ENCODE measurements around the gene RAPGEF6. TPM values are rescaled to one million over a fixed set of nuclear protein-coding genes. Genes with fewer than 3 reads are reported as not detected.
"Not testable (repeated sequence)": the region's sequence is repeated elsewhere in the genome, so short reads cannot be mapped to it uniquely, and the experiment has no call there.

The RAPGEF6 gene
- total and polyA plus RNA-seq, 2 experiments from 2014 or later = 6.9 to 8.6 TPM

DNA sequence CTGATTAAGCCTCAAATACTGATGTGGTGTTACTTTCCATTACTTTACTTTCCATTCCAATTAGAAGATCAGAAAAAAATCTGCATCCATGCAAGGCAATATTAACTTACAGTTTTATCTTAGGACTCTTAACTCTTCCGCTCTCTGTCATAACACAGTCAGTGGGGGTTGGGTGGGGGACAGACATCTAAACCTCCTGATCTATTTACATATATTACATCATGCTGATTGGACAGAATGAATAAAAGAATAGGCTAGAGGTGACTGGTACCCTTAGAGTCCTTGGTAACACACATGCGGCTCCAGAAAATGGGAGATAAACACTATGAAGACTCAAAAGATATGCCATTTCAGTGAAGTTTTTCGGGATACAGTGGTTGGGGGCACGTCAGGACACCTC is 27.6 kb downstream of the RAPGEF6 start:
- H3K79me2 ChIP-seq (ENCODE audit: insufficient read depth) = peaks cover 85% of the 10 kb centered on the region
- H3K27ac ChIP-seq = no peak overlapping the region
- H3K9ac ChIP-seq = no peak overlapping the region
- 0 out of 2 replicates have a peak, but pooled peaks cover 4% of the 10 kb centered on the region for H3K36me3 ChIP-seq (ENCODE audit: low read depth)
- WGBS, 2 experiments (ENCODE audit: low coverage in 1 of 2, low lambda C conversion rate in 2 of 2, missing lambda C conversion rate in 2 of 2) = 91 to 94% methylated on average over 4 of the region's 4 CpGs
- no peaks in the 10 kb centered on the region for H4K20me1 ChIP-seq (ENCODE audit: insufficient read depth)
- H3K4me2 ChIP-seq (ENCODE audit: unreplicated experiment) = no peak overlapping the region
- H3K27me3 ChIP-seq (replicated peaks; ENCODE audit: insufficient read depth) = no peaks in the 10 kb centered on the region
- TF ChIP-seq EZH2phosphoT487 (IDR thresholded peaks at IDR 0.05; ENCODE audit: insufficient read depth, low read depth) (no peak), EZH2 (IDR thresholded peaks at IDR 0.05; ENCODE audit: insufficient read depth, poor library complexity, severe bottlenecking) (no peak)
- peaks cover 17% of the 10 kb centered on the region; the same call in 1 of the 2 replicates for H3F3A ChIP-seq (ENCODE audit: insufficient read depth)
- no peaks in the 10 kb centered on the region for H3K9me2 ChIP-seq (ENCODE audit: insufficient read depth)
- no peak overlapping the region for H2AFZ ChIP-seq
- no peak overlapping the region for H3K4me3 ChIP-seq
- peaks cover 16% of the 10 kb centered on the region for H3K4me1 ChIP-seq (ENCODE audit: insufficient read depth)
- no peak for DNase-seq
- in situ Hi-C loops (cut with MboI) = no loop called here
- no peaks in the 10 kb centered on the region for H3K9me3 ChIP-seq (ENCODE audit: low read depth)

DNA sequence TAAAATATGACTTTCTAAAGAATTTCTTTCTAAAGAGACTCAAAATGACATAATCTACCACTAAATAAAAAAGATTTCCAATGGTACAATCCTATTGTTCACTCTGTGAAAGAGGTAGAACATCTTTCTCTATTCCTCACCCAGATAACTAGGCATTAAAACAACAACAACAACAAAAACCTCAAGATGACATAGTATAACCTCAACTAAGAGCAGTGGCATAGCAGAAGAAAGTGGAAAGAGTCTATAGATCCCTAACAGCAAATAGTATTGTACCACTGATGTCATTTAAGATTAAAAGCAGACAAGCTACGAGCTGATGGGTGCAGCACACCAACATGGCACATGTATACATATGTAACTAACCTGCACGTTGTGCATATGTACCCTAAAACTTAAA is 29.9 kb downstream of the RAPGEF6 start:
- Histone ChIP-seq H4K20me1 (ENCODE audit: insufficient read depth) (no peaks in the 10 kb centered on the region), H3K9me3 (ENCODE audit: low read depth) (no peaks in the 10 kb centered on the region), H3K27ac (no peak overlapping the region), H3K79me2 (ENCODE audit: insufficient read depth) (peaks cover 65% of the 10 kb centered on the region), H3K36me3 (ENCODE audit: low read depth) (0 out of 2 replicates have a peak, but pooled peaks cover 6% of the 10 kb centered on the region), H3K4me2 (ENCODE audit: unreplicated experiment) (no peak overlapping the region), H3K9me2 (ENCODE audit: insufficient read depth) (no peaks in the 10 kb centered on the region), H3K27me3 (replicated peaks; ENCODE audit: insufficient read depth) (no peaks in the 10 kb centered on the region), H3K9ac (no peak overlapping the region), H3F3A (ENCODE audit: insufficient read depth) (peaks cover 6% of the 10 kb centered on the region; the same call in 1 of the 2 replicates), H2AFZ (no peak overlapping the region), H3K4me1 (ENCODE audit: insufficient read depth) (peaks cover 5% of the 10 kb centered on the region), H3K4me3 (no peak overlapping the region)
- in situ Hi-C loops (cut with MboI) = no loop called here
- DNase-seq = no peak
- whole genome bisulfite sequencing, 2 experiments (ENCODE audit: low coverage in 1 of 2, low lambda C conversion rate in 2 of 2, missing lambda C conversion rate in 2 of 2) = 87 to 90% methylated on average over 2 of the region's 2 CpGs
- no peak for TF ChIP-seq EZH2phosphoT487 (IDR thresholded peaks at IDR 0.05; ENCODE audit: insufficient read depth, low read depth)
- TF ChIP-seq EZH2 (IDR thresholded peaks at IDR 0.05; ENCODE audit: insufficient read depth, poor library complexity, severe bottlenecking) = no peak

DNA sequence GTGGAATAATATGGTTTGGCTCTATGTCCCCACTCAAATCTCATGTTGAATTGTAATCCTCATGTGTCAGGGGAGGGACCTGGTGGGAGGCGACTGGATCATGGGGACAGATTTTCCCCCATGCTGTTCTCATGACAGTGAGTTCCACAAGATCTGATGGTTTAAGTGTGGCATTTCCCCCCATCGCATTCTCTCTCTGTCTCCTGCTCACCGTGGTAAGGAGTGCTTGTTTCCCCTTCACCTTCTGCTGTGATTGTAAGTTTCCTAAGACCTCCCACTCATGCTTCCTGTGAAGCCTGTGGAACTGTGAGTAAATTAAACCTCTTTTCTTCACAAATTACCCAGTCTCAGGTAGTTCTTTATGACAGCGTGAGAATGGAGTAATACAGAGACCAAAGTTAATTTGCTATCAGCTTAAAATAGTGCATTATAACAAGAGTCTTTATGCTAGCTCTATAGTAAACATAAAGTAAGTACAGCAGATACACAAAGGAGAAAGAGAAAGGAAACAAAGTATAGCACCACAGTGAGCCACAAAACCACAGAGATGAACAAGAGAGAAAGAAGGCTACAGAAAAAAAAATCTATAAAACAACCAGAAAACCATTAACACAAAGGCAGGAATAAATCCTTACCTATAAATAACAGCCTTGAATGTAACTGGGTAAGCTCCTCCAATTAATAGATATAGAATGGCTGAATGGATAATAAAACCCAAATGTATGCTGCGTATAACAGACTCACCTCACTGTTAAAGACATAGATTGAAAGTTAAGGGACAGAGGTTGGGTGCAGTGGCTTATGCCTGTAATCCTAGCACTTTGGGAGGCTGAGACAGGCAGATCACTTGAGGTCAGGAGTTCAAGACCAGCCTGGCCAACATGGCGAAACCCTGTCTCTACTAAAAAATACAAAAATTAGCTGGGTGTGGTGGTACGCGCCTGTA is 39.7 kb downstream of the RAPGEF6 start:
- Histone ChIP-seq H3K27me3 (replicated peaks; ENCODE audit: insufficient read depth) (no peaks in the 10 kb centered on the region), H2AFZ (no peak overlapping the region), H4K20me1 (ENCODE audit: insufficient read depth) (peaks cover 4% of the 10 kb centered on the region; the same call in 1 of the 2 replicates), H3K27ac (no peak overlapping the region), H3K79me2 (ENCODE audit: insufficient read depth) (peaks cover 84% of the 10 kb centered on the region), H3K36me3 (ENCODE audit: low read depth) (no peaks in the 10 kb centered on the region), H3K4me2 (ENCODE audit: unreplicated experiment) (no peak overlapping the region), H3K4me3 (no peak overlapping the region), H3F3A (ENCODE audit: insufficient read depth) (peaks cover 6% of the 10 kb centered on the region; the same call in 1 of the 2 replicates), H3K9ac (no peak overlapping the region), H3K4me1 (ENCODE audit: insufficient read depth) (peaks cover 11% of the 10 kb centered on the region), H3K9me3 (ENCODE audit: low read depth) (no peaks in the 10 kb centered on the region), H3K9me2 (ENCODE audit: insufficient read depth) (no peaks in the 10 kb centered on the region)
- TF ChIP-seq EZH2 (IDR thresholded peaks at IDR 0.05; ENCODE audit: insufficient read depth, poor library complexity, severe bottlenecking) (no peak), EZH2phosphoT487 (IDR thresholded peaks at IDR 0.05; ENCODE audit: insufficient read depth, low read depth) (no peak)
- 97 to 99% methylated on average over 8 of the region's 8 CpGs for WGBS, 2 experiments (ENCODE audit: low coverage in 1 of 2, low lambda C conversion rate in 2 of 2, missing lambda C conversion rate in 2 of 2)
- in situ Hi-C loops (cut with MboI) = loop anchor here (10.0 kb wide), 1 partner anchor 409 kb away; no protein-coding TSS in a partner anchor
- no peak for DNase-seq

DNA sequence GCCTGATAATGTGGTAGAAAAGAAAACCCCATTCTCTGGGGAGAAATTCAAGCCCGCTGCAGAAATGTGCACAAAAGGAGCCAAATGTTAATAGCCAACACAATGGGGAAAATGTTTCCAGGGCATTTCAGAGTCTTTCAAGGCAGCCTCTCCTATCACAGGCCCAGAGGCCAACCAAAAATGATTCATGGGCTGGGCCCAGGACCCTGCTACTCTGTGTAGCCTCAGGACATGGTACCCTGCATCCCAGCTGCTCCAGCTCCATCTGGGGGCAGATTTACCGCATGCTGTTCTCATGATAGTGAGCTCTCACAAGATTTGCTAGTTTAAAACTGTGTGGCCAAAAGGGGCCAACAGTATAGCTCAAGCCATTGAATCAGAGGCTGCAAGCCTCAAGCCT is 41.1 kb downstream of the RAPGEF6 start:
- H2AFZ ChIP-seq = no peak overlapping the region
- H3K4me2 ChIP-seq (ENCODE audit: unreplicated experiment) = no peak overlapping the region
- no peak for DNase-seq
- H4K20me1 ChIP-seq (ENCODE audit: insufficient read depth) = peaks cover 4% of the 10 kb centered on the region; the same call in 1 of the 2 replicates
- H3K9me2 ChIP-seq (ENCODE audit: insufficient read depth) = no peaks in the 10 kb centered on the region
- WGBS, 2 experiments (ENCODE audit: low coverage in 1 of 2, low lambda C conversion rate in 2 of 2, missing lambda C conversion rate in 2 of 2) = 76% methylated on average over 2 of the region's 2 CpGs
- no peaks in the 10 kb centered on the region for H3K27me3 ChIP-seq (replicated peaks; ENCODE audit: insufficient read depth)
- no peak overlapping the region for H3K9ac ChIP-seq
- no peak overlapping the region for H3K27ac ChIP-seq
- TF ChIP-seq EZH2phosphoT487 (IDR thresholded peaks at IDR 0.05; ENCODE audit: insufficient read depth, low read depth) = no peak
- no peak for TF ChIP-seq EZH2 (IDR thresholded peaks at IDR 0.05; ENCODE audit: insufficient read depth, poor library complexity, severe bottlenecking)
- peaks cover 11% of the 10 kb centered on the region for H3K4me1 ChIP-seq (ENCODE audit: insufficient read depth)
- H3K4me3 ChIP-seq = no peak overlapping the region
- H3K79me2 ChIP-seq (ENCODE audit: insufficient read depth) = peaks cover 78% of the 10 kb centered on the region
- peaks cover 7% of the 10 kb centered on the region; the same call in 1 of the 2 replicates for H3F3A ChIP-seq (ENCODE audit: insufficient read depth)
- in situ Hi-C loops (cut with MboI) = loop anchor here (10.0 kb wide), 1 partner anchor 411 kb away; no protein-coding TSS in a partner anchor
- H3K36me3 ChIP-seq (ENCODE audit: low read depth) = no peaks in the 10 kb centered on the region
- H3K9me3 ChIP-seq (ENCODE audit: low read depth) = no peaks in the 10 kb centered on the region

DNA sequence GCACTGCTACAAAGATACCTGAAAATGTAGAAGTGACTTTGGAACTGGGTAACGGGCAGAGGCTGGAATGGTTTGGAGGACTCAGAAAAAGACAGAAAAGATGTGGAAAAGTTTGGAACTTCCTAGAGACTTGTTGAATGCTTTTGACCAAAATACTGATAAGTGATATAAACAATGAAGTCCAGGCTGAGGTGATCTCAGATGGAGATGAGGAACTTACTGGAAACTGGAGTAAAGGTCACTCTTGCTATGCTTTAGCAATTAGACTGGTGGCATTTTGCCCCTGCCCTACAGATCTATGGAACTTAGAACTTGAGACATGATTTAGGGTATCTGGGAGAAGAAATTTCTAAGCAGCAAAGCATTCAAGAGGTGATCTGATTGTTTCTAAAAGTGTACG is 41.6 kb downstream of the RAPGEF6 start:
- WGBS, 2 experiments (ENCODE audit: low coverage in 1 of 2, low lambda C conversion rate in 2 of 2, missing lambda C conversion rate in 2 of 2) = 68 to 76% methylated on average over 2 of the region's 2 CpGs
- H3F3A ChIP-seq (ENCODE audit: insufficient read depth); H3K36me3 ChIP-seq (ENCODE audit: low read depth); H4K20me1 ChIP-seq (ENCODE audit: insufficient read depth); DNase-seq; H3K4me3 ChIP-seq; H2AFZ ChIP-seq; H3K9ac ChIP-seq; H3K4me2 ChIP-seq (ENCODE audit: unreplicated experiment); H3K9me3 ChIP-seq (ENCODE audit: low read depth); H3K27me3 ChIP-seq (replicated peaks; ENCODE audit: insufficient read depth); H3K9me2 ChIP-seq (ENCODE audit: insufficient read depth); H3K27ac ChIP-seq: not testable (repeated sequence)
- in situ Hi-C loops (cut with MboI) = loop anchor here (10.0 kb wide), 1 partner anchor 411 kb away; no protein-coding TSS in a partner anchor
- Histone ChIP-seq H3K4me1 (ENCODE audit: insufficient read depth) (peaks cover 11% of the 10 kb centered on the region), H3K79me2 (ENCODE audit: insufficient read depth) (peaks cover 77% of the 10 kb centered on the region)

All from GM23248 (cell line).